ENCODE measurements around the gene LPIN1.

DNA sequence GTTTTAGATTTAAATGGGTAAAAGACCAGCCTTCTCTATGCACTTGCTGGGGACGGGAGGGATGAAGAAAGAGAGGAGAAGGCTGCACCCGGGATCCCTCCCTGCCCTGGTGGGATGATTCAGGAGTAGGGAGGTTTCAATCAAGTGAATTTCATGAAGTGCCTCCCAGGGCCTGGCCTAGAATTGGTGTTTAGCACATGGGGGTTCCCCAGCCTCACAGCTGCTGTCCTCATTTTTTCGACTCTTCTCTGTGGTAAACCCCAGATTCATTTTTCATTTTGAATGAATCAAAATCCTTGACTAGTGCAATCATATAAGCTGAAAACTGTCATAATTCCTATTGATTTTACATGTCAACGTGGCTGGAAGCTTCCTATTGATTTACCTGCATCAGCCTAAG is 81.1 kb downstream of the LPIN1 start:
- TF ChIP-seq POLR2A (IDR thresholded peaks at IDR 0.05; ENCODE audit: insufficient read depth in 1 of 2, low read depth in 2 of 2, low read length in 2 of 2) (no peak), RAD21 (CRISPR knock-in tag; IDR thresholded peaks at IDR 0.05) (no peak), ZNF121 (CRISPR knock-in tag; IDR thresholded peaks at IDR 0.05) (no peak), SNAPC2 (CRISPR knock-in tag; IDR thresholded peaks at IDR 0.05) (no peak), SMC3 (IDR thresholded peaks at IDR 0.05; ENCODE audit: low read length) (no peak), ZNF367 (CRISPR knock-in tag; IDR thresholded peaks at IDR 0.05; ENCODE audit: borderline replicate concordance) (no peak), HNRNPL (IDR thresholded peaks at IDR 0.05; ENCODE audit: low read depth, low read length) (no peak), ZMYM2 (CRISPR knock-in tag; IDR thresholded peaks at IDR 0.05) (no peak)
